H1 (cell line): ENCODE measurements around the gene GTPBP1. TPM values are rescaled to one million over a fixed set of nuclear protein-coding genes. Genes with fewer than 3 reads are reported as not detected.

Experiments
- CTCF ChIA-PET: fragments of 300-600 bp; sonication (Branson Sonifier 250); formaldehyde crosslinking; loops from one replicate; lab custom pipeline; 2021; ENCODE audit not compliant: partially characterized antibody; lab: Charles Lee
- POLR2A ChIA-PET: fragments of 300-600 bp; sonication (Branson Sonifier 250); formaldehyde crosslinking; loops from one replicate; lab custom pipeline; 2021; ENCODE audit warnings: inconsistent platforms; ENCODE audit not compliant: partially characterized antibody; lab: Charles Lee
- DNase-seq, 2 experiments: peaks; one replicate each; pipeline versions ENCODE4 v3.0.0 to v3.0.0-alpha.2; 2010 to 2022; ENCODE audit warnings: low spot score in 2 of 2, low read depth in 1 of 2, mixed read lengths in 1 of 2
- FAIRE-seq: peaks from 2 replicates; lab custom pipeline; 2011; peaks lifted over from hg19 to GRCh38; lab: Jason Lieb, UNC
- H2AFZ ChIP-seq: 2 replicates; pipeline ENCODE4 v1.8.1; 2012; ENCODE audit warnings: low read length, inconsistent platforms
- H2AK5ac ChIP-seq: 2 replicates; pipeline ENCODE4 v1.6.1; 2013; ENCODE audit warnings: low read depth, low read length
- H2BK120ac ChIP-seq: replicated peaks from 2 replicates; pipeline ENCODE3; 2013; ENCODE audit warnings: low read depth, low read length, inconsistent platforms
- H2BK12ac ChIP-seq: 2 replicates; pipeline ENCODE4 v1.6.1; 2013; ENCODE audit warnings: low read depth, low read length
- H2BK15ac ChIP-seq: 2 replicates; pipeline ENCODE4 v1.6.1; 2013; ENCODE audit warnings: low read length
- H2BK20ac ChIP-seq: 2 replicates; pipeline ENCODE4 v1.6.1; 2013; ENCODE audit warnings: low read length
- H2BK5ac ChIP-seq: 2 replicates; pipeline ENCODE4 v1.6.1; 2013; ENCODE audit warnings: low read depth, low read length
- H3K14ac ChIP-seq: 2 replicates; pipeline ENCODE4 v1.6.1; 2013; ENCODE audit warnings: inconsistent platforms; ENCODE audit not compliant: insufficient read length
- H3K18ac ChIP-seq: 2 replicates; pipeline ENCODE4 v1.6.1; 2013; ENCODE audit warnings: low read length; ENCODE audit errors: extremely low read depth
- H3K23ac ChIP-seq: 2 replicates; pipeline ENCODE4 v1.6.1; 2013; ENCODE audit warnings: inconsistent platforms; ENCODE audit not compliant: insufficient read length
- H3K23me2 ChIP-seq: 2 replicates; pipeline ENCODE4 v1.6.1; 2013; ENCODE audit warnings: low read depth, low read length
- H3K27ac ChIP-seq: 2 replicates; pipeline ENCODE4 v1.6.1; 2011; ENCODE audit warnings: low read depth, low read length, inconsistent platforms
- H3K27me3 ChIP-seq, 4 experiments: replicated peaks in 1 of 4; 1 replicate in 1 of 4; 2 replicates in 3 of 4; pipeline versions ENCODE4 v1.6.1 to v1.8.1; 2011 to 2013; ENCODE audit warnings: low read length in 3 of 4, mild to moderate bottlenecking in 3 of 4, inconsistent platforms in 2 of 4, mixed read lengths in 2 of 4, moderate library complexity in 1 of 4; ENCODE audit not compliant: control insufficient read depth in 3 of 4, insufficient read depth in 3 of 4; ENCODE audit errors: extremely low read depth in 1 of 4
- H3K36me3 ChIP-seq, 4 experiments: 2 replicates each; pipeline versions ENCODE4 v1.6.1 to v1.8.1; 2011 to 2013; ENCODE audit warnings: mild to moderate bottlenecking in 4 of 4, low read length in 3 of 4, moderate library complexity in 2 of 4, control low read depth in 1 of 4, inconsistent platforms in 1 of 4; ENCODE audit not compliant: insufficient read depth in 4 of 4, control insufficient read depth in 2 of 4
- H3K4ac ChIP-seq: replicated peaks from 2 replicates; pipeline ENCODE3; 2013; ENCODE audit warnings: low read length, low read depth, mixed read lengths, inconsistent platforms; ENCODE audit not compliant: insufficient read length
- H3K4me1 ChIP-seq, 4 experiments: replicated peaks in 1 of 4; 1 replicate in 1 of 4; 2 replicates in 3 of 4; pipeline versions ENCODE4 v1.6.1 to v1.8.1; 2011 to 2013; ENCODE audit warnings: low read length in 3 of 4, inconsistent platforms in 2 of 4, mixed read lengths in 1 of 4; ENCODE audit not compliant: insufficient read depth in 4 of 4, control insufficient read depth in 3 of 4
- H3K4me2 ChIP-seq, 2 experiments: 2 replicates each; pipeline versions ENCODE4 v1.6.1 to v1.8.1; 2011 to 2013; ENCODE audit warnings: low read depth in 2 of 2, low read length in 2 of 2, control low read depth in 1 of 2, inconsistent platforms in 1 of 2, mild to moderate bottlenecking in 1 of 2; ENCODE audit not compliant: insufficient read depth in 1 of 2
- H3K4me3 ChIP-seq, 4 experiments: fragments of 200-600, 300-600 bp in 1 of 4; sonication (generic), shearing (Covaris generic), sonication (Bioruptor Twin) in 1 of 4; 2 replicates each; pipeline versions ENCODE4 v1.5.1 to v1.8.1; 2011 to 2016; ENCODE audit warnings: low read length in 4 of 4, low read depth in 3 of 4, control low read depth in 2 of 4, inconsistent platforms in 2 of 4, mild to moderate bottlenecking in 2 of 4, mixed read lengths in 1 of 4, moderate library complexity in 1 of 4; ENCODE audit not compliant: insufficient read depth in 2 of 4; ENCODE audit errors: extremely low read depth in 1 of 4
- H3K56ac ChIP-seq: replicated peaks from 2 replicates; pipeline ENCODE3; 2013; ENCODE audit warnings: low read depth, mild to moderate bottlenecking, mixed read lengths, low read length, inconsistent platforms; ENCODE audit not compliant: insufficient read length
- H3K79me1 ChIP-seq: 2 replicates; pipeline ENCODE4 v1.6.1; 2013; ENCODE audit warnings: low read depth, low read length, control low read depth
- H3K79me2 ChIP-seq, 2 experiments: 2 replicates each; pipeline versions ENCODE4 v1.6.1 to v1.8.1; 2012 to 2013; ENCODE audit warnings: low read length in 2 of 2, mild to moderate bottlenecking in 2 of 2, inconsistent platforms in 1 of 2; ENCODE audit not compliant: insufficient read depth in 2 of 2, control insufficient read depth in 1 of 2
- H3K9ac ChIP-seq, 4 experiments: replicated peaks in 1 of 4; 1 replicate in 1 of 4; 2 replicates in 3 of 4; pipeline versions ENCODE4 v1.6.1 to v1.8.1; 2011 to 2013; ENCODE audit warnings: low read depth in 3 of 4, low read length in 3 of 4, control low read depth in 2 of 4, mild to moderate bottlenecking in 2 of 4, moderate library complexity in 2 of 4, inconsistent platforms in 1 of 4; ENCODE audit errors: extremely low read depth in 1 of 4
- H3K9me3 ChIP-seq, 2 experiments: 2 replicates each; pipeline versions ENCODE4 v1.6.1 to v1.8.1; 2012 to 2013; ENCODE audit warnings: mild to moderate bottlenecking in 2 of 2, moderate library complexity in 2 of 2, control low read depth in 1 of 2, inconsistent platforms in 1 of 2, low read depth in 1 of 2, low read length in 1 of 2, mixed read lengths in 1 of 2; ENCODE audit not compliant: insufficient read depth in 2 of 2
- H4K20me1 ChIP-seq, 2 experiments: replicated peaks in 1 of 2; 2 replicates each; pipeline versions ENCODE3 to v1.8.1; 2011 to 2013; ENCODE audit warnings: inconsistent platforms in 2 of 2, low read length in 2 of 2, mild to moderate bottlenecking in 1 of 2; ENCODE audit not compliant: insufficient read depth in 2 of 2, control insufficient read depth in 1 of 2
- H4K5ac ChIP-seq: 2 replicates; pipeline ENCODE4 v1.6.1; 2013; ENCODE audit warnings: low read length, low read depth, mixed read lengths, inconsistent platforms; ENCODE audit not compliant: insufficient read length
- H4K8ac ChIP-seq: 2 replicates; pipeline ENCODE4 v1.8.0; 2013; ENCODE audit warnings: mild to moderate bottlenecking, moderate library complexity, low read length, inconsistent platforms; ENCODE audit not compliant: insufficient read depth; ENCODE audit errors: extremely low read depth
- H4K91ac ChIP-seq: replicated peaks from 2 replicates; pipeline ENCODE3; 2013; ENCODE audit warnings: low read length, mixed read lengths, inconsistent platforms; ENCODE audit not compliant: insufficient read length
- CEBPB ChIP-seq: IDR thresholded peaks from 2 replicates; pipeline ENCODE4 v1.6.1; 2012; ENCODE audit warnings: low read depth, low read length
- HDAC6 ChIP-seq: IDR thresholded peaks from one replicate; pipeline ENCODE4 v1.7.1; 2012; ENCODE audit warnings: low read depth, mild to moderate bottlenecking, inconsistent platforms, low read length, moderate library complexity
- SP1 ChIP-seq: IDR thresholded peaks from 2 replicates; pipeline ENCODE4 v1.6.1; 2011; ENCODE audit warnings: low read depth, low read length
- WGBS, 2 experiments: shearing (Covaris generic) in 1 of 2; methylation state at CpG; one replicate each; pipeline versions ENCODE4 v1.1.6 to v1.1.7; 2013 to 2015; ENCODE audit warnings: low lambda C conversion rate in 2 of 2, mixed read lengths in 2 of 2, inconsistent platforms in 1 of 2, low coverage in 1 of 2, missing lambda C conversion rate in 1 of 2; ENCODE audit not compliant: insufficient replicate concordance in 2 of 2, insufficient coverage in 1 of 2, insufficient read length in 1 of 2; ENCODE audit errors: extremely low coverage in 1 of 2, missing lambda C conversion rate in 1 of 2; 5-methylcytosine and 5-hydroxymethylcytosine counted together
- polyA plus RNA-seq, 7 experiments: library from polyadenylated mRNA; depleted of rRNA in 3 of 7; stranded (reverse) in 5 of 7; unstranded in 2 of 7; fragments of >200 nt in 5 of 7; fragments of 200-250 nt in 2 of 7; gene quantifications; 1 replicate in 5 of 7; 2 replicates in 1 of 7; 4 replicates in 1 of 7; pipeline versions ENCODE4 v1.2.1 to v1.2.3, GENCODE V29; 2011 to 2013; ENCODE audit warnings: missing spikeins in 2 of 7, mixed read lengths in 2 of 7
- total RNA-seq: library from RNA; stranded (reverse); fragmentation: NEBNext Ultra II Directional; extraction: Animal tissue kit (Norgen Biotek cat#: 25700); gene quantifications from 2 replicates; pipeline ENCODE4 v1.2.1, GENCODE V29; 2021

Gene GTPBP1
- total and polyA plus RNA-seq, 2 of the 8 experiments (the other 6 are each of a cell fraction or from before 2014, with no cell fraction given) = 53.1 to 91.8 TPM

GRCh38 chr22:38685761-38686160 is 20.0 kb upstream of the GTPBP1 start:
- ChIA-PET CTCF (no interaction called here), POLR2A (interaction anchor here (1.1 to 8.6 kb wide), 3 partner anchors 12 to 20 kb away, joined by 3 to 123 read pairs (median 68); partner anchors contain the start of genes GTPBP1 and JOSD1)
- no peak overlapping the region for H3K27ac ChIP-seq
- no peak overlapping the region for H2AFZ ChIP-seq
- peaks cover 4% of the 10 kb centered on the region; the same call in 1 of the 2 replicates for H3K79me1 ChIP-seq
- peaks cover 6% of the 10 kb centered on the region for H3K23me2 ChIP-seq
- no peak for TF ChIP-seq SP1
- no peak for TF ChIP-seq CEBPB
- no peak for TF ChIP-seq HDAC6
- peaks cover 6 to 7% of the 10 kb centered on the region in 2 experiments for H4K20me1 ChIP-seq
- H3K36me3 ChIP-seq = peaks cover 15 to 49% (median 27%) of the 10 kb centered on the region in 4 experiments
- H2BK5ac ChIP-seq = no peak overlapping the region
- peaks cover 5 to 8% of the 10 kb centered on the region in 2 experiments; a peak in 3 of 4 replicates for H3K9me3 ChIP-seq
- no peaks in the 10 kb centered on the region for H3K27me3 ChIP-seq
- H2BK20ac ChIP-seq = no peak overlapping the region
- H4K5ac ChIP-seq = no peak overlapping the region
- H3K14ac ChIP-seq = no peak overlapping the region
- H3K23ac ChIP-seq = no peak overlapping the region
- DNase-seq = no peak
- H2BK15ac ChIP-seq = no peak overlapping the region
- no peak overlapping the region for H2BK120ac ChIP-seq
- H3K9ac ChIP-seq = no peak overlapping the region
- H3K4ac ChIP-seq = no peak overlapping the region
- 100% methylated on average over 1 of the region's 1 CpG; no CpG with 5 or more reads in 1 of the 2 experiments for WGBS, 2 experiments
- H3K4me1 ChIP-seq = peaks cover 0 to 3% (median 1%) of the 10 kb centered on the region in 4 experiments; a peak in 3 of 7 replicates
- no peak overlapping the region for H3K56ac ChIP-seq
- no peak overlapping the region for H2AK5ac ChIP-seq
- peak overlapping the region; percentile 53; the same call in 1 of the 2 replicates for H4K8ac ChIP-seq
- H3K79me2 ChIP-seq = peaks cover 7 to 12% of the 10 kb centered on the region in 2 experiments; a peak in 3 of 4 replicates
- no peak overlapping the region for H3K4me3 ChIP-seq
- FAIRE-seq = no peak
- no peak overlapping the region for H3K4me2 ChIP-seq
- no peak overlapping the region for H3K18ac ChIP-seq
- H4K91ac ChIP-seq = no peak overlapping the region
- H2BK12ac ChIP-seq = no peak overlapping the region
